SK-N-SH (cell line): ENCODE data around the gene GLT6D1. TPM values are rescaled to one million over a fixed set of nuclear protein-coding genes. Genes with fewer than 3 reads are reported as not detected.

Source experiments
- CTCF ChIA-PET: fragments of 300-600, 350-600 bp; formaldehyde crosslinking; extraction: SDS; loops from one replicate; lab custom pipeline; 2021; lab: Yijun Ruan, JAX
- POLR2A ChIA-PET: fragments of 350-600 bp; sonication (Branson Sonifier 250); formaldehyde crosslinking; extraction: SDS; loops from one replicate; lab custom pipeline; 2020; ENCODE audit warnings: antibody characterized with exemption, inconsistent platforms; lab: Yijun Ruan, JAX
- DNase-seq: peaks from one replicate; pipeline ENCODE4 v3.0.0; 2012
- H2AFZ ChIP-seq: fragments of 200-600 bp; sonication (generic); 2 replicates; pipeline ENCODE4 v1.8.1; 2016; ENCODE audit warnings: antibody characterized with exemption, mild to moderate bottlenecking, low read depth
- H3F3A ChIP-seq: fragments of 200-600 bp; sonication (generic); replicated peaks from 2 replicates; pipeline ENCODE3; 2016; ENCODE audit warnings: antibody characterized with exemption, mild to moderate bottlenecking; ENCODE audit not compliant: insufficient read depth
- H3K27ac ChIP-seq, 2 experiments: fragments of 200-500 bp in 1 of 2; fragments of 200-600 bp in 1 of 2; sonication (Bioruptor generic) in 1 of 2; sonication (generic), shearing (Covaris generic) in 1 of 2; 2 replicates each; pipeline versions ENCODE4 v1.5.1 to v1.6.1; 2014 to 2016; ENCODE audit warnings: low read depth in 2 of 2, inconsistent platforms in 1 of 2, low read length in 1 of 2, mild to moderate bottlenecking in 1 of 2, mixed read lengths in 1 of 2
- H3K27me3 ChIP-seq: fragments of 200-600 bp; sonication (generic), shearing (Covaris generic); 2 replicates; pipeline ENCODE4 v1.6.1; 2016; ENCODE audit warnings: mixed run types; ENCODE audit not compliant: insufficient read depth
- H3K36me3 ChIP-seq, 2 experiments: fragments of 200-500 bp in 1 of 2; fragments of 200-600 bp in 1 of 2; sonication (Bioruptor generic) in 1 of 2; sonication (generic) in 1 of 2; replicated peaks in 1 of 2; 2 replicates each; pipeline versions ENCODE3 to v1.5.1; 2014 to 2016; ENCODE audit warnings: low read length in 1 of 2, mild to moderate bottlenecking in 1 of 2; ENCODE audit not compliant: insufficient read depth in 2 of 2, control insufficient read depth in 1 of 2
- H3K4me1 ChIP-seq, 2 experiments: fragments of 200-500 bp in 1 of 2; fragments of 200-600 bp in 1 of 2; sonication (Bioruptor generic) in 1 of 2; sonication (generic), shearing (Covaris generic) in 1 of 2; 2 replicates each; pipeline versions ENCODE4 v1.5.1 to v1.6.1; 2014 to 2016; ENCODE audit warnings: low read depth in 1 of 2, low read length in 1 of 2, mixed run types in 1 of 2; ENCODE audit not compliant: insufficient read depth in 2 of 2, control insufficient read depth in 1 of 2
- H3K4me2 ChIP-seq: fragments of 200-600 bp; sonication (generic), shearing (Covaris generic); 2 replicates; pipeline ENCODE4 v1.6.1; 2017; ENCODE audit warnings: mixed run types
- H3K4me3 ChIP-seq, 2 experiments: fragments of 200-500 bp in 1 of 2; fragments of 200-600 bp in 1 of 2; sonication (Bioruptor generic) in 1 of 2; sonication (generic), shearing (Covaris generic) in 1 of 2; 2 replicates each; pipeline versions ENCODE4 v1.5.1 to v1.8.1; 2014 to 2016; ENCODE audit warnings: low read depth in 2 of 2, inconsistent platforms in 1 of 2, low read length in 1 of 2, mild to moderate bottlenecking in 1 of 2, mixed read lengths in 1 of 2, moderate library complexity in 1 of 2
- H3K79me2 ChIP-seq: fragments of 200-600 bp; sonication (generic); 2 replicates; pipeline ENCODE4 v1.8.1; 2017; ENCODE audit warnings: mild to moderate bottlenecking; ENCODE audit not compliant: insufficient read depth
- H3K9ac ChIP-seq: fragments of 200-600 bp; sonication (generic); 2 replicates; pipeline ENCODE4 v1.6.1; 2017; ENCODE audit warnings: mixed run types
- H3K9me2 ChIP-seq: fragments of 200-600 bp; sonication (generic); 2 replicates; pipeline ENCODE4 v1.6.1; 2017; ENCODE audit warnings: mixed run types
- H3K9me3 ChIP-seq: fragments of 200-600 bp; sonication (generic); 2 replicates; pipeline ENCODE4 v1.6.1; 2017; ENCODE audit warnings: mixed run types, mild to moderate bottlenecking, moderate library complexity
- H4K20me1 ChIP-seq: fragments of 200-600 bp; sonication (generic); 2 replicates; pipeline ENCODE4 v1.6.1; 2017; ENCODE audit warnings: mild to moderate bottlenecking, mixed run types; ENCODE audit not compliant: insufficient read depth
- CTCF ChIP-seq: fragments of 200-600 bp; sonication (generic); IDR thresholded peaks from 2 replicates; pipeline ENCODE4 v1.6.1; 2017; ENCODE audit warnings: antibody characterized with exemption, mild to moderate bottlenecking, moderate library complexity
- ELF1 ChIP-seq: IDR thresholded peaks from 2 replicates; pipeline ENCODE4 v1.4.0; 2012
- FOXJ3 ChIP-seq: sonication (generic); formaldehyde crosslinking; IDR thresholded peaks from 2 replicates; pipeline ENCODE4 v1.5.1; 2020; ENCODE audit warnings: mild to moderate bottlenecking, missing genetic modification reagents
- GABPA ChIP-seq: IDR thresholded peaks from 2 replicates; pipeline ENCODE4 v1.4.0; 2012; ENCODE audit warnings: low read depth, mild to moderate bottlenecking
- IRF3 ChIP-seq: fragments of 150-350 bp; IDR thresholded peaks from 2 replicates; pipeline ENCODE4 v1.6.1; 2016; ENCODE audit warnings: mild to moderate bottlenecking, low read depth, low read length
- MXI1 ChIP-seq: IDR thresholded peaks from 2 replicates; pipeline ENCODE4 v1.6.1; 2012; ENCODE audit warnings: mild to moderate bottlenecking, low read depth, low read length, improper control_type of control experiment
- NFIC ChIP-seq: IDR thresholded peaks from 2 replicates; pipeline ENCODE4 v1.4.0; 2012; ENCODE audit warnings: borderline replicate concordance
- NRF1 ChIP-seq: IDR thresholded peaks from 2 replicates; pipeline ENCODE4 v1.6.1; 2012; ENCODE audit warnings: low read depth, mild to moderate bottlenecking, low read length
- PBX3 ChIP-seq: IDR thresholded peaks from 2 replicates; pipeline ENCODE4; 2012
- RAD21 ChIP-seq: IDR thresholded peaks from 2 replicates; pipeline ENCODE4 v1.6.1; 2012; ENCODE audit warnings: mild to moderate bottlenecking, low read length
- TCF12 ChIP-seq: IDR thresholded peaks from 2 replicates; pipeline ENCODE4 v1.4.0; 2012
- YY1 ChIP-seq: IDR thresholded peaks from 2 replicates; pipeline ENCODE4 v1.4.0; 2012; ENCODE audit warnings: low read depth, mild to moderate bottlenecking
- WGBS: methylation state at CpG from one replicate; pipeline ENCODE4 v1.1.6; 2017; ENCODE audit warnings: low lambda C conversion rate; 5-methylcytosine and 5-hydroxymethylcytosine counted together
- polyA plus RNA-seq, 3 experiments: library from polyadenylated mRNA; depleted of rRNA; stranded (reverse); fragments of >200 nt; gene quantifications; 2 replicates each; pipeline ENCODE4 v1.2.3, GENCODE V29; 2012
- TF ChIP-seq, protein P1 (sequence below): fragments of 150-350 bp; IDR thresholded peaks from 2 replicates; pipeline ENCODE4 v1.6.1; 2017; ENCODE audit warnings: antibody characterized with exemption, low read length, low read depth, borderline replicate concordance

Gene GLT6D1
- polyA plus RNA-seq, 1 of the 3 experiments (the other 2 are of a cell fraction): not detected

DNA sequence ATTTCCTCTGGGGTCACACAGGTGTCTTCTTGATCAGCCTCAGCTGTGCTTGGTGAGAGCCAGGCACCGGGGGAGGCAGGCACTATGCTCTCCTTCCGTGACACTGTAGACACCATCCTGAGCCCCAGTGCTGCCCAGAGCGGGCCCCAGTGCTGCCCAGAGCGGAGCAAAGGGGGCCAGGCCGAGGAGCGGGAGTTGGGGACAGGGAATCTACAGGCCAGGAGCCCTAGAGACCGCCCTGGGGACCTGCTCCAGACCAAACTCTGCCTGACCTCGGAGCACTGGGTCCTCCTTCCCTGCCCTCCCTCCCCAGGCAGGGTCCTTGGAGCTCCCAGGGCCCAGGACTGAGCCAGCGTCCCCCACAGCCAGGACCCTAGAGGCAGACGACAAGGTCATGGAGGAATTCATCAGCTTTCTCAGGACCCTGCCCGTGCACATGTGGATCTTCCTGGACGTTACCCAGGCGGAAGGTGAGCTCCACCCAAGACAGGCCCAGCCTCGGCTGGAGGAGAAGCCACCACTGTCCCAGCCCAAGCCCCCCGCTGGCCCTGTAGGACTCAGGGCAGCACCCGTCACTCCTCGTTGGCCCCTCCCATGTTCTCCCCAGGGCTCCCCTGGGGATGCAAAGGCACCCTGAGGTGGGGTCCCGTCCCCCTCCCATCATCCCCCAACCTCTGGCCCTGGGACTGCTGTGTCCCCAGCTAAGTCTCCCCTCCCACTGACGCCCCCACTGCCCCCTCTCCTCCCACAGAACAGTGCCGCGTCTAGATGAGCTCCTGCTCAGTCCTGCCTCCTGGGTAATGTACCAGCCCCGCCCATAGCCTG, 47.6 kb downstream of the GLT6D1 start:
- H3K4me1 ChIP-seq: peaks cover 0 to 4% of the 10 kb centered on the region in 2 experiments; a peak in 1 of 4 replicates
- H3K4me2 ChIP-seq: no peak overlapping the region
- WGBS: 22% methylated on average over 5 of the region's 22 CpGs
- H3K9me2 ChIP-seq: no peaks in the 10 kb centered on the region
- H3K4me3 ChIP-seq: no peak overlapping the region
- no peaks in the 10 kb centered on the region for H3K79me2 ChIP-seq
- H2AFZ ChIP-seq: no peak overlapping the region
- H3K27me3 ChIP-seq: no peaks in the 10 kb centered on the region
- H3F3A ChIP-seq: no peaks in the 10 kb centered on the region
- no peaks in the 10 kb centered on the region for H4K20me1 ChIP-seq
- H3K9ac ChIP-seq: no peak overlapping the region
- CTCF ChIA-PET: interaction anchor here (0.6 to 3.4 kb wide), 4 partner anchors 10 to 381 kb away, joined by 3 to 19 read pairs (median 6); no protein-coding TSS in a partner anchor
- TF ChIP-seq TCF12 (no peak), IRF3 (no peak), CTCF (no peak), YY1 (no peak), PBX3 (no peak), GABPA (no peak), MXI1 (no peak), RAD21 (no peak), NRF1 (no peak), ELF1 (no peak), FOXJ3 (CRISPR knock-in tag) (no peak), NFIC (no peak)
- TF ChIP-seq, protein P1, sequence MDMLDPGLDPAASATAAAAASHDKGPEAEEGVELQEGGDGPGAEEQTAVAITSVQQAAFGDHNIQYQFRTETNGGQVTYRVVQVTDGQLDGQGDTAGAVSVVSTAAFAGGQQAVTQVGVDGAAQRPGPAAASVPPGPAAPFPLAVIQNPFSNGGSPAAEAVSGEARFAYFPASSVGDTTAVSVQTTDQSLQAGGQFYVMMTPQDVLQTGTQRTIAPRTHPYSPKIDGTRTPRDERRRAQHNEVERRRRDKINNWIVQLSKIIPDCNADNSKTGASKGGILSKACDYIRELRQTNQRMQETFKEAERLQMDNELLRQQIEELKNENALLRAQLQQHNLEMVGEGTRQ: no peak
- TF ChIP-seq, all 33 proteins: peak for 0
- H3K27ac ChIP-seq: no peak overlapping the region
- H3K9me3 ChIP-seq: no peaks in the 10 kb centered on the region
- POLR2A ChIA-PET: no interaction called here
- H3K36me3 ChIP-seq: no peaks in the 10 kb centered on the region
- DNase-seq: no peak
